ENCODE data around the gene HK1.
"Not testable (repeated sequence)": the region's sequence is repeated elsewhere in the genome, so short reads cannot be mapped to it uniquely, and the experiment has no call there.

Gene HK1

DNA sequence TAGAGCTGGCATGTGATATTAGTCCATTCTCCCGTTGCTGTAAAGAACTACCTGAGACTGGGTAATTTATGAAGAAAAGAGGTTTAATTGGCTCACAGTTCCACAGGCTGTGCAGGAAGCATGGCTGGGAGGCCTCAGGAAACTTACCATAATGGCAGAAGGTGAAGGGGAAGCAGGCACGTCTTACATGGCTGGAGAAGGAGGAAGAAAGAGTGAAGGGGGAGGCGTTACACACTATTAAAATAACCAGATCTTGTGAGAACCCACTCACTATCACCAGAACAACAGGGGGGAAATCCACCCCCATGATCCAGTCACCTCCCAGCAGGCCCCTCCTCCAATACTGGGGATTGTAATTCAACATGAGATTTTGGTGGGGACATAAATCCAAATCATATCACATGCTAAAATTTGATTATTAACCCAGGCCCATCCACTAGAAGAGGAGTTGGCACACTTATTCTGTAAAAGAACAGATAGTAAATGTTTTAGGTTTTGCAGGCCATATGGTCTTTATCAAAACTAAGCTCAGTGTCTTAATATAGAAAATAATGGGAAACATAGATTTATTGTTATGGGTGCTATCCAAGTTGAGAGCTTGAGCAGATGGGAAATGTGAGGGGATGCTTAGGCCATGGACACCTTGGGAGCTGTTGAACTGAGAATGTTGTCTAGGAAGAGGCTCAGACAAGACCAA is 18.6 kb upstream of the HK1 start:
- DNase-seq: no peak

DNA sequence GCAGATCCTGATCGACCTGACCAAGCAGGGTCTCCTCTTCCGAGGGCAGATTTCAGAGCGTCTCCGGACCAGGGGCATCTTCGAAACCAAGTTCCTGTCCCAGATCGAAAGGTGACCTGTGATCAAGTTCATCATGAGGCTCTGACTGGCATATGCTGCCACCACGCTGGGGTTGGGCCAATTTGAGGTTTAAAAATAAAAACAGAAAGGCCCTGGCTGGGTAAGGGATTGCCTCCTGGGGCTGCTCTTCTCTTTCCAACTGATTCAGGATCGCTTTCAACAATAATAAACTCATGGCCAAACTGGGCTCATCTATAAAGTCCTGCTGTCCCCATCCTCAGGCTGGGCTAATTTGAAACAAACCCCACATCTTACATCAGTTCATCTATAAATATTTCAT is 17.1 kb upstream of the HK1 start:
- DNase-seq: no peak

DNA sequence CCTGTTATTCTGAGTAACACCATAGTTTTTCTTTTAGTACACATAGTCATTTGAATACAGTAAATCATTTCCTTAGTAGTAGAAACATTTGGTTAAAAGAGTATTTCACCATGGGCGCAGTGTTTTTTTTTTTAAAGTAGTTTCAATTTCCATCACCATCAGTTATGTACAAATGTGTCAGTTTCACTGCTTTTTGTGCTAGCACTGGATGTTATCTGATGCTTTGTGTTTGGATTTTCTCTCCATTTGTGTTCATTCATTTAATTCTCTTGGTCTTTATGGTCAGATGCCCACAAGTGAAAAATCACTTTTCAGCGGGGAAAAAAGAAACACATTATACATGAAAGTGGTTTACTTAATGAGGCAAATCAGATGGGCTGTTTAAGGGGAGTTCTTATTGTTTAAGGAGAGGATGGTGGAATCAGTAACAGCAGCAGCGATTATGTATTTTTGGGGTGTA is 16.0 kb upstream of the HK1 start:
- no peak for DNase-seq

DNA sequence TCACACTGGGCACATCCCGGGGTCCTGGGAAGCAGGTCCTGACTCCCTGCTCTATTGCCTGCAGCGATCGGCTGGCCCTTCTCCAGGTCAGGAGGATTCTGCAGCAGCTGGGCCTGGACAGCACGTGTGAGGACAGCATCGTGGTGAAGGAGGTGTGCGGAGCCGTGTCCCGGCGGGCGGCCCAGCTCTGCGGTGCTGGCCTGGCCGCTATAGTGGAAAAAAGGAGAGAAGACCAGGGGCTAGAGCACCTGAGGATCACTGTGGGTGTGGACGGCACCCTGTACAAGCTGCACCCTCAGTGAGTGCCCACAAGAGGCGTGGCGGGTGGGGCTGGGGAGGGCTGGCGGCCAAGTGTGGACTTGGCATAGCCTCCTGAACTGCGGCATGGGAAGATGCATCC is 12.8 kb upstream of the HK1 start:
- DNase-seq: no peak

DNA sequence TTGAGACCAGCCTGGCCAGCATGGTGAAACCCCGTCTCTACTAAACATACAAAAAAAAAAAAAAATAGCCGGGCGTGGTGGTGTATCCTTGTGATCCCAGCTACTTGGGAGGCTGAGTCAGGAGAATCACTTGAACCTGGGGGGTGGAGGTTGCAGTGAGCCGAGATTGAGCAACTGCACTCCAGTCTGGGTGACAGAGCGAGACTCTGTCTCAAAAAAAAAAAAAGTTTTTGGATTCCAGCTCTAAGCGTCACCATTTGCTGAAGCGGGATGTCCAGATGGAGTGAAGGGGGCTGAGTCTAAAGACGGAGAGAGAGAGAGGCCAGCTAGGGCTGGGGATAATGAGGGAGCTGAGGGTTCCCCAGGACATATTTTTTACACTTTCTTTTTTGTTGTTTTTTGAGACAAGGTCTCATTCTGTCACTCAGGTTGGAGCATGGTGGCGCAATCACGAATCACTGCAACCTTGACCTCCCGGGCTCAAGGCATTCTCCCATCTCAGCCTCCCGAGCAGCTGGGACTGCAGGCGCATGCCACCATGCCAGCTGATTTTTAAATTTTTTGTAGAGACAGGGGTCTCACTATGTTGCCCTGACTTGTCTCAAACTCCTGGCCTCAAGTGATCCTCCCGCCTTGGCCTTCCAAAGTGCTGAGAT is 9.4 kb upstream of the HK1 start:
- DNase-seq: no peak

DNA sequence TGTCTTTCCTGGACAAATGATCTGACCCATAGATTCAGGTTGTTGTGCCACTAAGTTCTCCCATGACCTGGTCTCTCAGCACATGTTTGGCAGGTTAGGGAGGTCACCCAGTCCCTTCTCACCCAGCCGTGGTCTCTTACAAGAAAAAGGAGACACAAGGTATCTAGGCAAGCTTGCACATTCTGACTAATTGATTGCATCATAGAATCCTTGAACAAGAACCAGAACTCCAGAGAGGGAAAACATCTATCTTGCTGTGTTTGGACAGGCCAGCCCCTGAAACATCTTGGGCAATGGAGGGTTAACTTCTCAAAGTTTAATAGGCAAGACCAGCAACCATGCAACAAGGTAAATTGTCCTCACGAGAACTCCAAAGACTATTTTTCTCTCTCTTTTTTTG is 8.5 kb upstream of the HK1 start:
- no peak for DNase-seq

DNA sequence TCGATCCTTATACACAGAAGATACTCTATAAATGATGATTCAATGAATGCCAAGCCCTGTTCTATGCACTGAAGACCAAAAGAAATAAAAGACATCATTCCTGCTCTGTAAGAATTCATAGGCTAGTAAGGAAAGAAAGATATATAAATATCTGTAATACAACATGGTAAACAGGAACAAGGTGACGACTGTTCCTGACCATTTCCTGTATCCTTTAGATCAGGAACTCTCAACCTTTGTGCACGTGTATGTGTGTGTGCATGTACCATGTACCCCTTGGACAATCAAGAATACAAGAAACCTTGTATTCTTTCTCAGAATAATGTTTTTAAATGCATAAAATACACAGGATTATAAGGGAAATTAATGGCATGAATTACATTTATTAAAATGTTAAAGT is 7.3 kb upstream of the HK1 start:
- no peak for DNase-seq

DNA sequence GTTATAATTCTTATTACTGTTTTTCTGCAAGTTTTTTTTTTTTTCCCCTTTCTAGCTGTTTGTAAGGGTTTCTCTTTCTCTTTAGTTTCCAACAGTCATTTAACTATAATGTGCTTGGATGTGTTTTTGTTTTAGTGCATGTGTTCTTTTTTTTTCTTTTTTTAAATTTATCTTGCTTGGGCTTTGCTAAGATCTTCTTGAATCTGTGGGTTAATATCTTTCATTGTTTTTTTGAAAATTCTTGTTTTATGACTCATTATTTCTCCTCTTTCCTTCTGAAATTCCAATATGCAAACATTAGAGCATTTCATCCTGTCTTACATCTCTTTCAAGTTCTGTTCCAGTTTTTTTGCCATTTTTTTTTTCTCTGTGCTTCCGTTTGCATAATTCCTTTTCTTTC is 5.7 kb upstream of the HK1 start:
- DNase-seq: no peak

DNA sequence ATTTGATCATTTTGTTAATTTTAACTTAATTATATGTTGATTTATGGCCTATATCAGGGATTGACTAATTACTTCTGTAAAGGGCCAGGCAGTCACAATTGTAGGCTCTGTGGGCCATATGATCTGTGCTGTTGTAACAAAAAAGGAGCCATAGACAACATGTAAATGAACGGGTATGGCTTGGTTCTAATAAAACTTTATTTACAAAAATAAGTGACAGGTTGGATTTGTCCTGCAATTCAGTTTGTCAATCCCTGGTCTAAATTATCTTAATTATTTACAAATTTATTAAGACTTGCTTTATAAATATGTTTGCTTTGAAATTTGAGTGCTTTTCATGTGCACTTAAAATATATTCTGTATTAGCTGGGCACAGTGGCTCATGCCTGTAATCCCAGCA is 2.9 kb upstream of the HK1 start:
- DNase-seq: no peak

DNA sequence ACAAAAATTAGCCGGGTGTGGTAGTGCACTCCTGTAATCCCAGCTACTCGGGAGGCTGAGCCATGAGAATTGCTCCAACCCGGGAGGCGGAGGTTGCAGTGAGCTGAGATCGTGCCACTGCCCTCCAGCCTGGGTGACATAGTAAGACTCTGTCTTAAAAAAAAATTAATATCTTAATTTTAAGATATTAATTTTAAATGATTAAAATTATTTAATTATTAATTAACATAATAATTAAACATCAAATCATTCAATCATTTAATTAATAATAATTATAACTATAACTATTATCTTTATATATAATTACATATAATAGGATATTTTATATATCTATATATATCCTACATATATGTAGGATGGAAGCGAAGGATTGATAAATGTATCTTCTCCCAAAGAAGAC is 1.8 kb upstream of the HK1 start:
- no peak for DNase-seq

DNA sequence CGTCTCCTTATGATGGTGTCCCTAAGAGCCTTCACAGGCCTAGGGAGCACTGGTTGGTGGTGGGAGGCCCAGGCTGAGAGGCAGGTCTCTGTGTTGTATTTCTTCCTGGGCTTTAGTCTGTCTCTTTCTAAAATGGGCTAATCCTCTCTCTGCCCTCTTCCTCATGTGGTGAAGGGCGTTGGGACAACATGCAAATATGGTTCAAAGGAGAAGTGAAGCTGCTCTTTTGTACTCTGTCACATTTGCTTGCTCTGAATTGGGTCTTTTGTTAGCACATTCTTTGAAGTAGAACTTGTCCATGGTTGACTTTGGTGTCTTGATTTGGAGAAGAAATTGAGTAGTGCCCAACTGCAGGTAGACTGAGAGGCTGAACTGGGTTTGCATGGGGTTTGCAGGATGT is 814 bp downstream of the HK1 start:
- no peak for DNase-seq

DNA sequence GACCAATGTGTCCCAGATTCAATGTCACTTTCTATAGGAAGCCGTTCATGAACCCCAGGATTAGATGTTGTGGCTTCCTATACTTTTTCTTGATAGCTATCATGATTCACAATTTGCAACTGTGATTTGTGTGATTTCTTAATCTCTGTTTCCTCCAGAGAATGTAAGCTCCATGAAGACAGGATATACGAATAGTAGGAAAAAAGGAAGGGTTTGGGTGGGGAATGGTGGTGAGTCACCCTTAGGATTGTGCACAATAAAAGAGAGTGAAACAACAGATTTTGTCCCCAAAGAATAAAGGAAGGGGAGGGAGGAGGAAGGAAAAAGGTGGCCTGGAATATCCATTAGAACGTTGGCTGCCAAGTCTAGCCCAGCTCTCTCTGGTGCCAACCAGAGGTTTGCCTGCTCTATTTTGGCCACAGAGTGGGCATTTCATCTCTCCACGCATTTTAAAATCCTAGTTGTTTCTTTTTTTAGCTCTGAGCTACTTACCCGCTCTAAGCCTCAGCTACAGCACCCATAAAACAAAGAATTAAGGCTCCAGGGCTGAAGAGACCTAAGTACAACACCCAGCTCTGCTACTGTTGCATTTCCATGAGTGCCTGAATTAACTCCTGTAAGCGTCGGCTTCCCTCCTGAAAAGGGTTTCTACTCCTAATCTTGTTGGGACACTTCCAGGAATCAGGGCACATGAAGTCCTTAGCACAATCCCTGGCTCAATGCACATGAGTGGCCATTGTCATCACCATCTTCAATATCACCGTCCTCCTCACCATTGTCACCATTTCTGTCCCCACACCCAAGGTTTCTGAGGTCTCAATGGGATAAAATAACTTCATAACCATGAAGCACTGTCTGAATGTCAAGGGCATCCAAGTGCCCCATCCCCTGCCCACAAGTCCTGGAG is 3.5 kb downstream of the HK1 start:
- no peak for DNase-seq

DNA sequence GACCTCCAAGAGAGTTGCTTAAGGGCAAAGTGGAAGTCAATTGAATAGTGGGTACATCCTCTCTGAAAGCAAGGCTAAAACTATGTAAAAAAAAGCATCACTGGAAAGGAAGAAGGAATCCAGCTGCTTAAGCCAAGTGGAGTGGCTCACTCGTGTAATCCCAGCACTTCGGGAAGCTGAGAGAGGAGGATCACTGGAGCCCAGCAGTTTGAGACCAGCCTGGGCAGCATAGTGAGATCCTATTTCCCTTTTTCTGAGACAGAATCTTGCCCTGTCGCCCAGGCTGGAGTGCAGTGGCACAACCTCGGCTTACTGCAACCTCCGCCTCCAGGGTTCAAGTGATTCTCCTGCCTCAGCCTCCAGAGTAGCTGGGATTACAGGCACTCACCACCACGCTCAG is 6.1 kb downstream of the HK1 start:
- DNase-seq: not testable (repeated sequence)

DNA sequence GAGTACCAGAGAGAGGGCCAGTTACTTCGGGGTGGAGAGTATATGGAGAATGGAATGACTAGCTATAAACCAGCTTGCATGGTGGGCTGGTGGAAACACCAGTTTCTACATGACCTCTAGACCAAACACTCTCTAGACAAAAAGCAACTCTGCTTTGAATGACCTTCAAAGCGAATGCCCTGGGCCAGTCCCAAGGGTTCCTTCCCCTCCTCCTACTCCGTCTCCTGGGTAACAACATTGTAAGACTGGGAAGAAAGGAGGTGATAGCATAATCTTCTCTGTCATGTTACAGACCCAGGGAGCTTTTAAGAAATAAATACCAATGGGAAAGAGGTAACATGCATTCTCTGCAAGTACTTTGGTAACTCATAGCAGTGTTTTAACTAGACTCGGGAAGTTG is 7.4 kb downstream of the HK1 start:
- DNase-seq: no peak

DNA sequence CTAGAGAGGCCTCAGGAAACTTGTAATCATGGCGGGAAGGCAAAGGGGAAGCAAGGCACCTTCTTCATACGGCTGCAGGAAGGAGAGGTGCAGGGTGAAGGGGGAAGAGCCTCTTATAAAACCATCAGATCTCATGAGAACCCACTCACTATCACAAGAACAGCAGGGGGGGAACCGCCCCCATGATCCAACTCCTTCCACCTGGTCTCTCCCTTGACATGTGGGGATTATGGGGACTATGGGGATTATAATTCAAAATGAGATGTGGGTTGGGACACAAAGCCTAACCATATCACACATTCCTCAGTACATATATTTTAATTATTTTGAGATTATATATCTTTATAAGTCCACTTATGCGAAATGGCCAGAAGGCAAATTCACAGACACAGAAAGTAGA is 8.9 kb downstream of the HK1 start:
- no peak for DNase-seq

DNA sequence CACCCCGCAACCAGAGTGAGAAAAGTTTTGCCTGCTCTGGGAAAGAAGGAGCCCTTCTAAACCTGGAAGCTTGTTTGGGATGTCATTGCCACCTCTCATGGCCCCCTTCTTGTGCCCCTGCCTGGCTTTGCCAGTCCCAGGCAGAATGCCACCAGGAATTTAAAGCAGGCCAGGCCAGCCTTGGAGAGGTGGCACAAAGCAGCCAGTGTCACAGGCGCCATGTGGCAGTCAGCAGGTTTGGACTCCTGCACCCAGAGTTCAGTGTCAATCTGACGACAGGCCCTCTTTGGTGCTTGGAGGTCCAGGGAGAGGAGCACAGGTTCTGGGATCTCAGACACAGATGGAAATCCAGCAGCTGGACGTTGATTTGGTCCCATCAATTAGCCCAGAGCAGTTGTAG is 12.7 kb downstream of the HK1 start:
- no peak for DNase-seq

DNA sequence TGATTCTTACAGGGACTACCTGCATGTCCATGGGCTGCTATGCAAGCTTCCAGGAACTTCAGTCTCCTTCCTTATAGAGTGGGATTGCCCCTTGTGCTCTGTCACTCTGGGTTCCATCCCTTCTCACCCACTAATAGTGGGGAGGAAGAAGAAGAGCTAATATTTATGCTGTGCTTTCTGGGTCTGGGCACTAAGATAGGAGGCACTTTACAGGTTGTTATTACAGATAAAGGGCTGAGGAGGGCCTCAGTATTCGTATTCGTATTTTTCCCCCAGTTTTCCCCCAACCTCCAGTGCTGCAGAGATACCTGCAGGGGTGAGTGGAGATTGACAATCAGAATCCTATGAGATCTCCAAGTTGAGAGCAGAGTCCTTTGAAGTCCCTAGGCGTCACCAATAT is 14.2 kb downstream of the HK1 start:
- no peak for DNase-seq

DNA sequence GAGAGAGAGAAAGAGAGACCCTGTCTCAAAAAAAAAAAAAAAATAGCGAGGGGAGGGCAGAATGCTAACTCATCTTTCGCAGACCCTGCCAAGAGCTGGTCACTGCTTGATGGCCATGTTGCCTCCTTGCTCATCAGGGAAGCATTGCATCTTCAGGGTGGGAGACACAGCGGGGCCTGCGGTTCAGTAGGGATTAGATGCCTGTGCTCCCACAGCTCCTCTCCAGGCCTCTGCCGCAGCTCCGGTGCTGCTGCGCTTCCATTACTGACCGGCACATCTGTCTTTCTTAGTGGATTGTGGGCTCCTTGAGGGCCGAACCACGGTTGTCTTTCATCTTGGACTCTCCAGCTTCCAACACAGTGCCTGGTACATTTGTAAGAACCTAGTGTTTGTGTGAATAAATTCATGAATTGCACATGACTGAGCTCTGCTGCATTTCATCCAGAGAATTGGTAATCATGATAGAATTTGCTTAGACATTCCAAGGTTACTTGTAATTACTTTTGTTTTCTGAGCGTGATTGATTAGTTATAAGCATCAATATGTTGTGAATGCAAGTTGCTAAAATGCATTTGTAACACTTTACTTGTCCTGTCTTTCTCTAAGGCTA is 16.8 kb downstream of the HK1 start:
- no peak for DNase-seq

DNA sequence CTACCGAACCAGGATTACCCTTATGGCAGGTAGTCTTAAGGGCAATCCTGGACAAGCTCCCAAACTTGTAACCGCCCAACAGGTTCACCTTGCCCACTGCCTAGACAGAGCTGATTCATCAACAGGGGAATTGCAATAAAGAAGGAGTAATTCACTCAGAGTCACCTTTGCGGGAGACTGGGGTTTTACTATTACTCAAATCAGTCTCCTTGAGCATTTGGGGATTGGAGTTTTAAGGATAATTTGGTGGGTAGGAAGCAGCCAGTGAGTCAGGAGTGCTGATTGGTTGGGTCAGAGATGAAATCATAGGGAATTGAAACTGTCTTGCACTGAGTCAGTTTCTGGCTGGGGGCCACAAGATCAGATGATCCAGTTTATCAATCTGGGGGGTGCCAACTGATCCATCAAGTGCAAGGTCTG is 25.3 kb downstream of the HK1 start:
- no peak for DNase-seq

DNA sequence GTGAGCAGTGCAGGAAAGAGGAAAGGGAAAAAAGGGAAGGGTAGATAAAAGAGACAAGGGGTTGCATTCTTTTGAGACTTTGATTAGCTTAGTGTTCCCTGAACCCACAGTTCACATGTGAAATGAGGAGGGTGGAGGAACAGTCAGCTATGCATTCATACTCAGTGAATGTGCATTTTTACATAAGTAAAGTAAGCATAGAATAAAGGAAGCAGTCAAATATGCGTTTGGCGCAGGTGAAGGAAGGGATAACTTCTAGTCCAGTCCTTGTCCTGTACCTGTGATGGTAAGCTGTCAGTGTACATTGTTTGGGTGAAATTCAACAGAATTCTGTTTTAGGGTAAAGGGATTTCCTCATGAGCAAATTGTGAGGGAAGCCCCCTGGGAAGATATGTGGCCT is 28.1 kb downstream of the HK1 start:
- DNase-seq: no peak

DNA sequence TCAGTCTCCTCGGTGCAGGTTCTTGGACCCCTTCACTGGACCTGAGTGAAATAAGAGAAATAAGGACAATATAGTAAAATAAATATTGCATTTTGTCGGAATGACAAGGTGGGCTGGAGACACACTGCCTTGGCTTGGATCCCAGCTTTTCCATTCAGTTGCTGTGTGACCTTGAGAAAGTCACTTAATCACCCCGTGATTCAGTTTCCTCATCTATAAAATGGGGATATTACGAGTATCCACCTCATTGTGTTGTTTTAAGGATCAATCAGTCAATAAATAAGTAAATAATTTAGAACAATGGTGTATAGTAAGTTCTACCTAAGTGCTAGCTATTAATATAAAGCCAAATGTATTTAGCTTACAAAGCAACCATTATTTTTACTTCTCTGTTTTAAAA is 29.1 kb downstream of the HK1 start:
- DNase-seq: no peak

DNA sequence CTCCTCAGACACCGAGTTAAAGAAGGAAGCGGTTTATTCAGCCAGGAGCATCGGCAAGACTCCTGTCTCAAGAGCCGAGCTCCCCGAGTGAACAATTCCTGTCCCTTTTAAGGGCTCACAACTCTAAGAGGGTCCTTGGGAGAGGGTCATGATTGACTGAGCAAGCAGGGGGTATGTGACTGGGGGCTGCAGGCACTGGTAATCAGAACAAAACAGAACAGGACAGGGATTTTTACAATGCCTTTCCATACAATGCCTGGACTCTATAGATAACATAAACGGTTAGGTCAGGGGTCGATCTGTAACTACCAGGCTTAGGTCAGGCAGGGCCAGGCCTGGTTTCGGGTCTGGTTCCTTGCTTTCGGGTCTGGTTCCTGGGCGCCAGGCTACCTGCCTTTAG is 30.0 kb downstream of the HK1 start:
- DNase-seq: not testable (repeated sequence)

DNA sequence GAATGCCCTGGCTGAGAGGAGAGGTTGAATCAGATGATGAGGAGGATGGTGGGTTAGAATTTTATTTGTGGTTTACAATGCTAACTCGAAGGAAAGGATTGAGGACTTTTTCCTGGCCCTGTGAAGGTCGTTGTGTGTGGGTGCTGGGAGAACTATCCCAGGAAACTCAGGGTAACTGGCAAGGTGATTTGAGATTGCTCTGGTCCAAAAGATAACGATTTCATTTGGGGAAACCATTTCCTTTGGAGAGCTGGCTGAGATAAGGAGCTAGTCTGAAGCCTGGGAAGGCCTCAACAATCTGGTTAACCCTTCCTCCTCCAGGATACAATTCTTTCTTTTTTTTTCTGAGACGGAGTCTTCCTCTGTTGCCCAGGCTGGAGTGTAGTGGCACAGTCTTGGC is 33.0 kb downstream of the HK1 start:
- no peak for DNase-seq

DNA sequence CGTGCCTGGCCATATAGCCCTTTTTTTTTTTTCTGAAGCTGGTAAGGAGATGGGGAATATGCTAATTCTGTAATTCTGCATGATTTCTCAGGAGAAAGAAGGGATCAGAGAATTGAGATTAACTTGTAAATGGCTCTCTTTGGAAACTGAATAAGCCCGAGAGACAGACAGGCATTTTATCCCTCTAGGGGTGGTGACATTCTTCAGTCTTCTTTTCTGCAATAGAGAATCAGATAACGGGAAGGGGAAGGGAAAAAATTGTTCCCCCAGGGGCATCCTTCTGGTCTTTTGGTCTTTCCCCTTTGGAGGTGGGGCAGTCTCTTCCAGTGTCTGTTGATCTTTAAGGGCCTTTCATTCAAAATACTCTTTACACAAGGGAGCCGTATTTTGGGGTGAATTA is 34.2 kb downstream of the HK1 start:
- DNase-seq: no peak

Measured in activated naive CD4-positive, alpha-beta T cell treated with anti-CD3 and anti-CD28 coated beads, Interleukin-2, amount 50 U/mL, for 16 hours (primary cell).